Activated naive CD4-positive, alpha-beta T cell treated with anti-CD3 and anti-CD28 coated beads for 36 hours (primary cell): Measurements from ENCODE around the gene TOM1L2. TPM values are rescaled to one million over a fixed set of nuclear protein-coding genes. Genes with fewer than 3 reads are reported as not detected.
A peak's percentile ranks its signal among the peaks of the same experiment; 100 is the strongest.

Source experiments
- CTCF ChIA-PET: fragments of 350-600 bp; sonication (Branson Sonifier 250); formaldehyde crosslinking; loops from one replicate; lab custom pipeline; 2021; ENCODE audit warnings: antibody characterized with exemption; lab: Charles Lee
- DNase-seq: peaks from one replicate; pipeline ENCODE4 v3.0.0-alpha.2; 2020
- H3K27ac Mint-ChIP-seq: one replicate; pipeline ENCODE4 v1.8.0; 2021; ENCODE audit warnings: mild to moderate bottlenecking, mixed read lengths
- H3K27me3 Mint-ChIP-seq: one replicate; pipeline ENCODE4 v1.8.0; 2021; ENCODE audit warnings: low read depth, mixed read lengths
- H3K36me3 Mint-ChIP-seq: one replicate; pipeline ENCODE4 v1.8.0; 2021; ENCODE audit warnings: low read depth, mixed read lengths
- H3K4me1 Mint-ChIP-seq: one replicate; pipeline ENCODE4 v1.8.0; 2021; ENCODE audit warnings: low read depth, mixed read lengths
- H3K4me3 Mint-ChIP-seq: one replicate; pipeline ENCODE4 v1.8.0; 2021; ENCODE audit warnings: mild to moderate bottlenecking, moderate library complexity, mixed read lengths
- H3K9me3 Mint-ChIP-seq: one replicate; pipeline ENCODE4 v1.8.0; 2021; ENCODE audit warnings: mixed read lengths
- intact Hi-C: fragments of 100-400 bp; cut with micrococcal nuclease; formaldehyde crosslinking; loops from one replicate; pipeline ENCODE4 v1.15.1; 2023
- total RNA-seq, 2 experiments: library from RNA; stranded (reverse); gene quantifications; one replicate each; pipeline ENCODE4 v1.2.3, GENCODE V29; 2021

TOM1L2 gene
- total RNA-seq, 2 experiments from 2014 or later: 9.8 to 9.9 TPM

GRCh38 chr17:17846003-17846402 is 126.2 kb downstream of the TOM1L2 start:
- no peak for DNase-seq
- intact Hi-C loops: no loop called here
- no peaks in the 10 kb centered on the region for H3K27me3 Mint-ChIP-seq
- CTCF ChIA-PET: no interaction called here
- no peaks in the 10 kb centered on the region for H3K36me3 Mint-ChIP-seq
- H3K4me3 Mint-ChIP-seq: no peak overlapping the region
- H3K9me3 Mint-ChIP-seq: no peaks in the 10 kb centered on the region
- H3K27ac Mint-ChIP-seq: no peak overlapping the region
- peaks cover 44% of the 10 kb centered on the region for H3K4me1 Mint-ChIP-seq

GRCh38 chr17:17845046-17845775 is 127.0 kb downstream of the TOM1L2 start:
- no peak for DNase-seq
- no peaks in the 10 kb centered on the region for H3K27me3 Mint-ChIP-seq
- H3K4me1 Mint-ChIP-seq: peaks cover 39% of the 10 kb centered on the region
- no peak overlapping the region for H3K4me3 Mint-ChIP-seq
- intact Hi-C loops: no loop called here
- no peaks in the 10 kb centered on the region for H3K9me3 Mint-ChIP-seq
- H3K36me3 Mint-ChIP-seq: no peaks in the 10 kb centered on the region
- CTCF ChIA-PET: no interaction called here
- H3K27ac Mint-ChIP-seq: no peak overlapping the region

DNA sequence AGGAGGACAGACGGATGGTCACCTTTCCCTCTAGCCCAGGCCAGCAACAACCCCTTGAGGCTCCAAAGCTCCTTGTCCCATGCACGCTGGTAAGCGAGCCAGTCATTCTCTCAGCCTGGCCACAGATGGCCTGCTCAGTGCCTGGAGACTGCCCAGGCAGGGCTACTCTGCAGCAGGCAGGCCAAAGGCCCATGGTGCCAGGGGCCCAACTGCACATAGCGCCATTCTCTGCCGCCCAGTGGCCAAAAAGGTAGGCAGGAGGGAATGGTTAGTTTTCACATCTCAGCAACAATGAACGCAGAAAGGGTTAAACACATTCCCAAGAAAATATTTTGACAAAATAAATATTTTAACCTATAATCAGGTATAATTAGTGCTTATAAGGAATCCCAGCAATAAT is 127.7 kb downstream of the TOM1L2 start:
- Mint-ChIP-seq H3K36me3 (no peaks in the 10 kb centered on the region), H3K4me3 (no peak overlapping the region), H3K4me1 (peaks cover 36% of the 10 kb centered on the region), H3K27me3 (no peaks in the 10 kb centered on the region), H3K27ac (no peak overlapping the region), H3K9me3 (no peaks in the 10 kb centered on the region)
- CTCF ChIA-PET: no interaction called here
- intact Hi-C loops: no loop called here
- no peak for DNase-seq

DNA sequence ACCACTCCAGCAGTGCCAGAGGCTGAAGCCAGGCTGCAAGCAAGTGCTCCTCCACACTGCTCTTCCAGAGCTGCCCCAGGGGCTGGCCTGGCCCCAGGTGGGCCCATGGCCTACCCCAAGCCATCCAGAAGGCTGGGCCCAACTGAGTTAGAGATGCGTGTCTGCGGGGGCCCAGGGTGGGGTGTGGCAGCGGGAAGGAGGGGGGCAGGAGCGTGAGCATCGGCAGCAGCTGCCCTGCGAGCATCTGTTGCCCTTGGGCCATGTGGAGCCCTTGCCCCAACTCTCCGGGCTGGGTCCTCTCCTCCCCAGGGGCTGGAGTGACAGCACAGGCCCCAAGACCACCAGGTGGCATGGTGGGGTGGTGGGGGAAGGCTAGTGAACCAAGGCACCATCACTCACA is 128.1 kb downstream of the TOM1L2 start:
- H3K9me3 Mint-ChIP-seq: no peaks in the 10 kb centered on the region
- H3K27me3 Mint-ChIP-seq: no peaks in the 10 kb centered on the region
- CTCF ChIA-PET: interaction anchor here (1.5 kb wide), 1 partner anchor 16 kb away, joined by 3 read pairs; no protein-coding TSS in a partner anchor

GRCh38 chr17:17843096-17843495 is 129.1 kb downstream of the TOM1L2 start:
- intact Hi-C loops: no loop called here
- H3K9me3 Mint-ChIP-seq: no peaks in the 10 kb centered on the region
- DNase-seq: no peak
- H3K4me3 Mint-ChIP-seq: no peak overlapping the region
- CTCF ChIA-PET: interaction anchor here (1.5 kb wide), 1 partner anchor 17 kb away, joined by 3 read pairs; no protein-coding TSS in a partner anchor
- H3K27me3 Mint-ChIP-seq: no peaks in the 10 kb centered on the region
- no peaks in the 10 kb centered on the region for H3K36me3 Mint-ChIP-seq
- no peak overlapping the region for H3K27ac Mint-ChIP-seq
- H3K4me1 Mint-ChIP-seq: peaks cover 36% of the 10 kb centered on the region

More for the DNA sequence above, 128.1 kb downstream of the TOM1L2 start:
- no peak overlapping the region for H3K4me3 Mint-ChIP-seq
- H3K36me3 Mint-ChIP-seq: no peaks in the 10 kb centered on the region
- H3K4me1 Mint-ChIP-seq: peaks cover 36% of the 10 kb centered on the region
- DNase-seq: no peak
- H3K27ac Mint-ChIP-seq: no peak overlapping the region
- intact Hi-C loops: no loop called here

DNA sequence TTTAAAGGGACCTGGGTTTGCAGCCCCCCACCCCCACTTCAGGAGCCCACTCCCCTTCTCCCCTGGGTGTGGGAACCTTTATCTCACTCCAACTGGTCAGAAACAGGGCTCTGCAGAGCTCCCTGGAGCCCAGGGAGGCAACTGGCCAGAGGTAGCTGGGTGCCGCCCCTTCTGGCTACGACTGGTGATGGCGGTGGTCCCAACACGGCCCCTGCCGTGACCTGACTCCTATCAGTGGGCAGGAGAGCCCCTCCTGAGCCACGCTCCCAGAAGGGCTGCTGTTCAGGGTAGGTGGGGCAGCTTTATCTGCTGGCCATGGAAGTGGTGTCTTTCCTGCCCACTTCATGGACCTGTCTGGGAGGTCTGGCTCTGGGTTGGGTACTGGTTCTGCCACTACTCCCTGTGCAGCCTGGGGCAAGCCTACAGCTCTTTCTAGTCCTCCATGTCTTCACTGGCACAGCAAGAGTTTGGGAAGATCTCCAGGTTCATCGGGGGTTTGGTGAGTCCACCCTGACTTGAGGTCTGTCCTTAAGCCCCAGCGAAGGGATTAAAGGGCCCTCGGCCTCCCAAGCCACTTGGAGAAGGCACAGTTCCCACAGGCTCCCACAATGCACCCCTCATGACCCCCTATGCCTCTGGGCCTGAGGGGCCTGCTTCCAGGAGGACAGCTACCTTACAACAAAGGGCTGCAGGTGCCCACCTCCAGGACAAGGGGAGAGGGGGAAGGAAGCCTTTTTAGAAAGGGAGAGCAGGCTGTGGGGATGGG is 129.9 kb downstream of the TOM1L2 start:
- intact Hi-C loops: no loop called here
- CTCF ChIA-PET: interaction anchor here (1.5 kb wide), 1 partner anchor 18 kb away, joined by 3 read pairs; no protein-coding TSS in a partner anchor
- Mint-ChIP-seq H3K4me1 (peaks cover 36% of the 10 kb centered on the region), H3K27me3 (no peaks in the 10 kb centered on the region), H3K36me3 (no peaks in the 10 kb centered on the region), H3K4me3 (no peak overlapping the region), H3K9me3 (no peaks in the 10 kb centered on the region), H3K27ac (peak overlapping the region; percentile 19)
- no peak for DNase-seq

- CTCF ChIA-PET: interaction anchor here (0.5 to 1.2 kb wide), 2 partner anchors 18 to 561 kb away, joined by 4 read pairs; no protein-coding TSS in a partner anchor
- intact Hi-C loops: no loop called here
- DNase-seq: no peak
- H3K9me3 Mint-ChIP-seq: no peaks in the 10 kb centered on the region
- H3K36me3 Mint-ChIP-seq: no peaks in the 10 kb centered on the region
- no peak overlapping the region for H3K4me3 Mint-ChIP-seq
- H3K27me3 Mint-ChIP-seq: no peaks in the 10 kb centered on the region
- H3K4me1 Mint-ChIP-seq: peaks cover 34% of the 10 kb centered on the region
- no peak overlapping the region for H3K27ac Mint-ChIP-seq
Measured at GRCh38 chr17:17841601-17842025, 130.6 kb downstream of the TOM1L2 start.

- DNase-seq: peak; percentile 22
- Mint-ChIP-seq H3K27ac (peak overlapping the region; percentile 85), H3K4me3 (peak overlapping the region; percentile 70), H3K9me3 (no peaks in the 10 kb centered on the region), H3K4me1 (peaks cover 36% of the 10 kb centered on the region), H3K27me3 (no peaks in the 10 kb centered on the region), H3K36me3 (peaks cover 1% of the 10 kb centered on the region)
- intact Hi-C loops: no loop called here
- CTCF ChIA-PET: interaction anchor here (0.5 to 1.2 kb wide), 4 partner anchors 9 to 560 kb away, joined by 3 to 4 read pairs (median 4); no protein-coding TSS in a partner anchor
Measured at GRCh38 chr17:17840751-17841591, 131.2 kb downstream of the TOM1L2 start.

GRCh38 chr17:17839791-17840707 is 132.2 kb downstream of the TOM1L2 start:
- DNase-seq: peak; percentile 80
- H3K27ac Mint-ChIP-seq: peak overlapping the region; percentile 98
- intact Hi-C loops: no loop called here
- CTCF ChIA-PET: interaction anchor here (0.8 to 2.5 kb wide), 4 partner anchors 9 to 20 kb away, joined by 3 to 14 read pairs (median 4); no protein-coding TSS in a partner anchor
- H3K36me3 Mint-ChIP-seq: peaks cover 5% of the 10 kb centered on the region
- H3K4me1 Mint-ChIP-seq: peaks cover 42% of the 10 kb centered on the region
- H3K27me3 Mint-ChIP-seq: no peaks in the 10 kb centered on the region
- peak overlapping the region; percentile 83 for H3K4me3 Mint-ChIP-seq
- no peaks in the 10 kb centered on the region for H3K9me3 Mint-ChIP-seq

DNA sequence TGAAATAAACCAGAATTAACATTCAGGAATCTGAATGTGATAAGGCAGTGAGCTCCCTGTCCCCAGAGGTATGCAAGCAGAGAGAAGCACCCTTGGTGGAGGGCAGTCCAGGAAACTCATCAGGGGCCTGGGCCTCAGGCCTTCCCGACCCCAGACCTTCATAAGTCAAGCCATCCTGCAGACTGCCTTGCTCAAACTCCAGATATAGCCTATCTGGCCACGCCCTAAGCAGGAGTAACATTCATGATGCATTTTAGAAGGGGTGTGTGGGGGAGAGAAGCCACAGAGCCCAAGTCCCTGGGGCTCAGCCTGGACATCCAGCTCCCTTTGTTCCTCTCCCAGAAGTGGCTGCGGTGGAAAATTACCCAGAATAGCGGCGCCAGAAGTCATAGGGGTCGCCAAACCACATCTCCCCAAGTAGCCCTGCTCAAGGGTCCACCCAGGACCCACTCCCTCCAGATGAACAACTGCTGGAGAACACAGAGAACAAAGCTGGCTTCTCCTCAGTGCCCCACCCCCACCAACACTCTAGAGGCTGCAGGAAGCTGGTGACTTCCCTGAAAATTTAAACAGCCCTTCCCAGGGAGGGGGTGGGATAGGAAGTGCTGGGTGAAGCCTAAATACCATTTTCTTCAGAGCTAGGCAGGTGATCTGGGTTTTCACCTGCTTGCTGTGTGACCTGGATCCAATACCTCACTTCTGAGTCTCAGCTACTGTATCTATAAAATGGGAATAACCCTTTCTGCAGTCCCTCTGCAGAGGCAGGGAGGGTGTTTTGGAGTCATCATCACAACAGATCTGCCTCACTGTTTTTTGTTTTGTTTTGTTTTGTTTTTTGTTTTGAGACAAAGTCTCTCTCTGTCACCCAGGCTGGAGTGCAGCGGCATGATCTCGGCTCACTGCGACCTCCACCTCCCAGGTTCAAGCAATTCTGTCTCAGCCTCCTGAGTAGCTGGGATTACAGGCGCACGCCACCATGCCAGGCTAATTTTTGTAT is 133.9 kb downstream of the TOM1L2 start:
- intact Hi-C loops: loop anchor here (1.0 to 2.0 kb wide), 3 partner anchors 11 to 345 kb away; partner anchors contain the start of gene ALKBH5
- Mint-ChIP-seq H3K4me3 (peak overlapping the region; percentile 91), H3K27me3 (no peaks in the 10 kb centered on the region), H3K9me3 (no peaks in the 10 kb centered on the region), H3K36me3 (peaks cover 20% of the 10 kb centered on the region), H3K27ac (peak overlapping the region; percentile 98), H3K4me1 (peaks cover 60% of the 10 kb centered on the region)
- CTCF ChIA-PET: interaction anchor here (0.9 to 2.5 kb wide), 5 partner anchors 10 to 24 kb away, joined by 3 to 14 read pairs (median 7); no protein-coding TSS in a partner anchor
- peak; percentile 69 for DNase-seq
